CD14-positive monocyte (primary cell): ENCODE data around the gene RNF126. TPM values are rescaled to one million over a fixed set of nuclear protein-coding genes. Genes with fewer than 3 reads are reported as not detected.

Experiments
- DNase-seq, 3 donors: peaks; one replicate each; pipeline ENCODE4 v3.0.0-alpha.2; 2011 to 2022
- H2AFZ ChIP-seq: 2 replicates; pipeline ENCODE4 v1.6.0; 2012; ENCODE audit warnings: mild to moderate bottlenecking, low read depth, low read length, inconsistent platforms; ENCODE audit not compliant: insufficient read depth, poor library complexity, severe bottlenecking
- H3K27ac ChIP-seq, 2 donors: 1 replicate in 1 of 2; 2 replicates in 1 of 2; pipeline ENCODE4 v1.5.1; 2012 to 2013; ENCODE audit warnings: low read length in 2 of 2, control low read depth in 1 of 2, inconsistent platforms in 1 of 2, low read depth in 1 of 2, mild to moderate bottlenecking in 1 of 2
- H3K27me3 ChIP-seq, 2 donors: one replicate each; pipeline versions ENCODE4 v1.6.0 to v1.6.1; 2011 to 2013; ENCODE audit warnings: low read length in 2 of 2; ENCODE audit not compliant: control insufficient read depth in 2 of 2, insufficient read depth in 2 of 2
- H3K36me3 ChIP-seq, 2 donors: replicated peaks in 1 of 2; 1 replicate in 1 of 2; 2 replicates in 1 of 2; pipeline versions ENCODE4 v1.5.1 to v1.6.1; 2012 to 2013; ENCODE audit warnings: low read length in 2 of 2, control low read depth in 1 of 2, inconsistent platforms in 1 of 2, mild to moderate bottlenecking in 1 of 2; ENCODE audit not compliant: insufficient read depth in 2 of 2, control insufficient read depth in 1 of 2
- H3K4me1 ChIP-seq, 2 donors: 1 replicate in 1 of 2; 2 replicates in 1 of 2; pipeline versions ENCODE4 v1.5.1 to v1.6.1; 2012 to 2013; ENCODE audit warnings: low read length in 2 of 2, control low read depth in 1 of 2, inconsistent platforms in 1 of 2, mild to moderate bottlenecking in 1 of 2, moderate library complexity in 1 of 2; ENCODE audit not compliant: insufficient read depth in 2 of 2, control insufficient read depth in 1 of 2
- H3K4me2 ChIP-seq: replicated peaks from 2 replicates; pipeline ENCODE3; 2012; ENCODE audit warnings: low read length, moderate library complexity, mild to moderate bottlenecking; ENCODE audit not compliant: poor library complexity, severe bottlenecking; ENCODE audit errors: extremely low read depth
- H3K4me3 ChIP-seq, 3 experiments: fragments of 200-600 bp in 1 of 3; sonication (generic) in 1 of 3; replicated peaks in 1 of 3; 1 replicate in 2 of 3; 2 replicates in 1 of 3; pipeline ENCODE4 v1.5.1; 2011 to 2013; ENCODE audit warnings: low read length in 3 of 3, mild to moderate bottlenecking in 3 of 3, control low read depth in 2 of 3, low read depth in 2 of 3, inconsistent platforms in 1 of 3, moderate library complexity in 1 of 3
- H3K79me2 ChIP-seq: 2 replicates; pipeline ENCODE4 v1.6.0; 2012; ENCODE audit warnings: mild to moderate bottlenecking, control low read depth, inconsistent platforms, low read length, moderate library complexity; ENCODE audit not compliant: insufficient read depth
- H3K9ac ChIP-seq: 2 replicates; pipeline ENCODE4 v1.6.0; 2017; ENCODE audit warnings: low read length, mild to moderate bottlenecking; ENCODE audit not compliant: insufficient read depth, poor library complexity, severe bottlenecking
- H3K9me3 ChIP-seq, 2 donors: replicated peaks in 1 of 2; 1 replicate in 1 of 2; 2 replicates in 1 of 2; pipeline versions ENCODE4 v1.5.1 to v1.6.1; 2012 to 2013; ENCODE audit warnings: low read length in 2 of 2, control low read depth in 1 of 2; ENCODE audit not compliant: control insufficient read depth in 1 of 2, insufficient read depth in 1 of 2
- H4K20me1 ChIP-seq: 2 replicates; pipeline ENCODE4 v1.6.0; 2012; ENCODE audit warnings: mild to moderate bottlenecking, low read length, control low read depth, moderate library complexity; ENCODE audit not compliant: insufficient read depth
- H3K27ac Mint-ChIP-seq, 7 donors: one replicate each; pipeline ENCODE4 v1.8.0; 2020; ENCODE audit warnings: mild to moderate bottlenecking in 7 of 7, mixed read lengths in 7 of 7, moderate library complexity in 6 of 7, inconsistent platforms in 2 of 7
- H3K27me3 Mint-ChIP-seq, 3 donors: one replicate each; pipeline ENCODE4 v1.8.0; 2021 to 2022; ENCODE audit warnings: low read depth in 3 of 3, mild to moderate bottlenecking in 3 of 3, mixed read lengths in 3 of 3, moderate library complexity in 3 of 3, inconsistent platforms in 1 of 3
- H3K36me3 Mint-ChIP-seq, 2 donors: one replicate each; pipeline ENCODE4 v1.8.0; 2020; ENCODE audit warnings: mixed read lengths in 2 of 2, inconsistent platforms in 1 of 2, mild to moderate bottlenecking in 1 of 2
- H3K4me1 Mint-ChIP-seq: one replicate; pipeline ENCODE4 v1.8.0; 2020; ENCODE audit warnings: mild to moderate bottlenecking, mixed read lengths
- H3K4me3 Mint-ChIP-seq, 2 donors: one replicate each; pipeline ENCODE4 v1.8.0; 2020; ENCODE audit warnings: mild to moderate bottlenecking in 2 of 2, mixed read lengths in 2 of 2, moderate library complexity in 1 of 2
- H3K9me3 Mint-ChIP-seq, 7 donors: one replicate each; pipeline ENCODE4 v1.8.0; 2020 to 2022; ENCODE audit warnings: mixed read lengths in 7 of 7, mild to moderate bottlenecking in 6 of 7, moderate library complexity in 6 of 7, inconsistent platforms in 2 of 7
- WGBS: methylation state at CpG from one replicate; pipeline ENCODE4 v1.1.5; 2013; ENCODE audit warnings: missing lambda C conversion rate; ENCODE audit not compliant: insufficient coverage; 5-methylcytosine and 5-hydroxymethylcytosine counted together
- intact Hi-C, 2 donors: fragments of 100-400 bp; cut with micrococcal nuclease; formaldehyde crosslinking; loops; one replicate each; pipeline versions ENCODE4 v1.15.0 to v1.15.1; 2023
- polyA plus RNA-seq, 3 donors: library from polyadenylated mRNA; depleted of rRNA in 1 of 3; unstranded in 2 of 3; stranded (reverse) in 1 of 3; fragments of 300-500 nt in 2 of 3; fragments of >200 nt in 1 of 3; fragmentation: Illumina TruSeq in 2 of 3; gene quantifications; 1 replicate in 2 of 3; 2 replicates in 1 of 3; pipeline ENCODE4 v1.2.3, GENCODE V29; 2012 to 2021
- TF ChIP-seq, protein P1 (sequence below): fragments of 200-600 bp; IDR thresholded peaks from one replicate; pipeline ENCODE4 v1.8.0; 2022; ENCODE audit warnings: antibody characterized with exemption, mild to moderate bottlenecking

The RNF126 gene
- polyA plus RNA-seq, 3 donors = 29.1 to 51.6 (median 31.6) TPM

DNA sequence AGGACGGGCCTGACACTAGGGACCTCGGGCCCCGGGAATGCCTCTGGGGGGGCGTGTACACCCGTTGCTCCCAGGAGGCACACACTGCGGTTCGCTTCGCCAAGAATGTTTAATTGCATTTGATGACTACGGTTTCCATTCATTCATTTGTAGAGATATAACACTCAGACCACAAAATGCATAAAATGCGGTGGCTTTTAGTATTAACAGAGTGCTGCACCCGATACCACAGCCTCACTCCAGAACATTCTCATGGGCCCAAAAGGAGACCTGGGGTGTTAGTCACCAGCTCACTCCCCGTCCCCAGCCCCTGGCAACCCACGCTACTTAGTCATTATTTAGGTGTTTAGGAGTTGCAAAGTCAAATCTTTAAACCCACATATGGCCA is 51.5 kb downstream of the RNF126 start:
- H3K27ac ChIP-seq = no peak overlapping the region
- no peak overlapping the region for H2AFZ ChIP-seq
- H3K4me1 ChIP-seq = peaks cover 30 to 37% of the 10 kb centered on the region in 2 donors
- H3K36me3 ChIP-seq = no peaks in the 10 kb centered on the region
- no peaks in the 10 kb centered on the region for H3K79me2 ChIP-seq
- Mint-ChIP-seq H3K4me1 (peaks cover 21% of the 10 kb centered on the region), H3K36me3 (no peaks in the 10 kb centered on the region), H3K27me3 (peaks cover 25 to 59% (median 25%) of the 10 kb centered on the region in 3 donors), H3K4me3 (no peak overlapping the region), H3K27ac (no peak overlapping the region), H3K9me3 (peaks cover 0 to 4% (median 0%) of the 10 kb centered on the region in 7 donors)
- intact Hi-C loops = no loop called here
- H3K4me2 ChIP-seq = no peak overlapping the region
- TF ChIP-seq, protein P1, sequence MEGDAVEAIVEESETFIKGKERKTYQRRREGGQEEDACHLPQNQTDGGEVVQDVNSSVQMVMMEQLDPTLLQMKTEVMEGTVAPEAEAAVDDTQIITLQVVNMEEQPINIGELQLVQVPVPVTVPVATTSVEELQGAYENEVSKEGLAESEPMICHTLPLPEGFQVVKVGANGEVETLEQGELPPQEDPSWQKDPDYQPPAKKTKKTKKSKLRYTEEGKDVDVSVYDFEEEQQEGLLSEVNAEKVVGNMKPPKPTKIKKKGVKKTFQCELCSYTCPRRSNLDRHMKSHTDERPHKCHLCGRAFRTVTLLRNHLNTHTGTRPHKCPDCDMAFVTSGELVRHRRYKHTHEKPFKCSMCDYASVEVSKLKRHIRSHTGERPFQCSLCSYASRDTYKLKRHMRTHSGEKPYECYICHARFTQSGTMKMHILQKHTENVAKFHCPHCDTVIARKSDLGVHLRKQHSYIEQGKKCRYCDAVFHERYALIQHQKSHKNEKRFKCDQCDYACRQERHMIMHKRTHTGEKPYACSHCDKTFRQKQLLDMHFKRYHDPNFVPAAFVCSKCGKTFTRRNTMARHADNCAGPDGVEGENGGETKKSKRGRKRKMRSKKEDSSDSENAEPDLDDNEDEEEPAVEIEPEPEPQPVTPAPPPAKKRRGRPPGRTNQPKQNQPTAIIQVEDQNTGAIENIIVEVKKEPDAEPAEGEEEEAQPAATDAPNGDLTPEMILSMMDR = no peak
- H3K4me3 ChIP-seq = no peak overlapping the region
- no peaks in the 10 kb centered on the region for H4K20me1 ChIP-seq
- peaks cover 0 to 34% of the 10 kb centered on the region in 2 donors for H3K27me3 ChIP-seq
- H3K9ac ChIP-seq = no peak overlapping the region
- 43% methylated on average over 5 of the region's 13 CpGs for WGBS
- no peak for DNase-seq
- no peaks in the 10 kb centered on the region for H3K9me3 ChIP-seq

DNA sequence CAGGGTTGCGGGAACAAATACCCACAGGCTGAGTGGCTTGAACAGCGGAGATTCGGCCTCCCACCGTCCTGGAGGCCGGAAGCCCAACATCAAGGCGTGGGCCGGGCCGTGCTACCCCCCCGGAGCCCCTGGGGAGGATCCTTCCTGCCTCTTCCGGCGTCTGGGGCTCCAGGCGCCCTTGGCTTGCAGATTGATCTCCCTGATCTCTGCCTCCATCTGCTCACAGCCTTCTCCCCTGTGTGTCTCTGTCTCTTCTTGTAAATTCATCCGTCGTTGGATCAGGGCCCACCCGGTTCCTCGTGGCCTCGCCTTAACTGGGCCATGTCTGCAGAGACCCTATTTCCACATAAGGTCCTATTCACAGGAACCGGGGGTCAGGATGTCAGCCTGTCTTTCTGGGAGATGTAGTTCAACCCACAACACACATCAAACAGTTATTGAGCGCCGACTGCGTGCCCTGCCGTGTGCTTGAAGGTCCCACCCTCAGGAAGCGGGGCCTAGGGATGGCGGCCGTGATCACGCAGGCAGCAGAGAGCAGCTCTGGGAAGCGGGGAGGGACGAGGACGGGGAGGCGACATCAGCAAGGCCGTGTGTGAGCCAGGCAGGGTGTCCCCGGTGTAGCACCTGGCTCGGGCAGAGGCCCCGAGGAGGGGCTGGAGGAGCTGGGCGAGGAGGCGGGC is 52.1 kb downstream of the RNF126 start:
- Mint-ChIP-seq H3K36me3 (no peaks in the 10 kb centered on the region), H3K9me3 (peaks cover 0 to 4% (median 0%) of the 10 kb centered on the region in 7 donors), H3K4me1 (peaks cover 21% of the 10 kb centered on the region), H3K27me3 (peaks cover 25 to 58% (median 26%) of the 10 kb centered on the region in 3 donors), H3K4me3 (peak overlapping the region; percentile 67 to 84), H3K27ac (peak overlapping the region in 3 of 7 donors; percentile 58 to 85 (median 84))
- Histone ChIP-seq H3K36me3 (no peaks in the 10 kb centered on the region), H3K9ac (peak overlapping the region; percentile 27), H3K4me2 (peak overlapping the region; percentile 63), H3K4me1 (peaks cover 30 to 37% of the 10 kb centered on the region in 2 donors), H2AFZ (peak overlapping the region; percentile 75), H3K27ac (no peak overlapping the region), H3K9me3 (no peaks in the 10 kb centered on the region), H4K20me1 (no peaks in the 10 kb centered on the region), H3K27me3 (peaks cover 0 to 34% of the 10 kb centered on the region in 2 donors), H3K79me2 (no peaks in the 10 kb centered on the region), H3K4me3 (peak overlapping the region; percentile 7 to 59 (median 36))
- WGBS = 29% methylated on average over 28 of the region's 36 CpGs
- DNase-seq = no peak
- TF ChIP-seq, protein P1 = no peak
- intact Hi-C loops = no loop called here
